ENCODE data around the gene SECISBP2. TPM values are rescaled to one million over a fixed set of nuclear protein-coding genes. Genes with fewer than 3 reads are reported as not detected.

Gene SECISBP2
- total and polyA plus RNA-seq, 2 donors (not counting 1 experiment from before 2014, with no cell fraction given): 56.6 to 124 TPM

DNA sequence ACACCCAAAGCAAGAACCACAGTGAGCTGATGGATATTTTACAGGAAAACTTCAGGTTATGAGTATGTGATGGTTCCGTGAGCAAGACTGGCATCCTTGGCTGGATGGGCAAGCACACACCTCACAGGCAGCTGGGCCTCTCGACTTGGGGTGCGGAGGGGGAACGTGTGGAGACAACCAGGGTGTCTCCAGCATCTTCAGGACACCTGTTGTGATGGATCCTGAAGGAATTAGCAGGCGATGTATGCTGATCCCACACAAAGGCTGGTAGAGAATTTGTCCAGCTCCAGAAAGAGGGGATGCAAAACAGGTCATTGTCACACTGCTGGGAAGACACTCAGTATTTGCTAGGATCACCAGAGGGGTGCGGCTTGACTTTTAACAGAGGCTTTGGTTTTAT lies 42.7 kb downstream of the SECISBP2 start:
- Histone ChIP-seq H3K36me3 (replicated peaks in 1 of 2; ENCODE audit: control extremely low read depth in 1 of 2, control insufficient read depth in 1 of 2, extremely low read depth in 1 of 2, insufficient read depth in 2 of 2, low read length in 1 of 2) (peaks cover 4 to 70% of the 10 kb centered on the region in 2 experiments), H3K4me1 (ENCODE audit: control insufficient read depth in 2 of 2, insufficient read depth in 2 of 2, low read length in 2 of 2) (no peaks in the 10 kb centered on the region), H3K27ac (ENCODE audit: low read length in 2 of 2) (no peak overlapping the region), H3K4me2 (replicated peaks; ENCODE audit: low read depth, low read length, poor library complexity, severe bottlenecking) (no peak overlapping the region), H3K79me2 (ENCODE audit: control insufficient read depth, insufficient read depth, low read length) (no peaks in the 10 kb centered on the region), H2AFZ (ENCODE audit: insufficient read depth, low read depth, low read length, poor library complexity, severe bottlenecking) (no peak overlapping the region), H3K4me3 (ENCODE audit: control extremely low read depth in 1 of 5, extremely low read depth in 1 of 5, insufficient read depth in 1 of 5, low read depth in 2 of 5, low read length in 4 of 5) (no peak overlapping the region), H3K27me3 (replicated peaks in 1 of 4; ENCODE audit: control extremely low read depth in 1 of 4, control insufficient read depth in 3 of 4, insufficient read depth in 4 of 4, low read length in 3 of 4) (no peaks in the 10 kb centered on the region), H4K20me1 (ENCODE audit: control insufficient read depth, insufficient read depth, low read length, poor library complexity, severe bottlenecking) (peaks cover 7% of the 10 kb centered on the region), H3K9me3 (ENCODE audit: control extremely low read depth in 1 of 3, control insufficient read depth in 2 of 3, insufficient read depth in 1 of 3, low read length in 2 of 3) (no peaks in the 10 kb centered on the region), H3K9ac (ENCODE audit: low read length) (no peak overlapping the region)
- CTCF ChIA-PET: interaction anchor here (3.1 kb wide), 1 partner anchor 188 kb away, joined by 13 read pairs; no protein-coding TSS in a partner anchor
- no peak overlapping the region for H3K4me3 Mint-ChIP-seq
- no peaks in the 10 kb centered on the region for H3K4me1 Mint-ChIP-seq
- WGBS (ENCODE audit: insufficient coverage): 100% methylated on average over 6 of the region's 6 CpGs
- no peak for DNase-seq
- no peaks in the 10 kb centered on the region for H3K9me3 Mint-ChIP-seq (ENCODE audit: insufficient read depth)
- ATAC-seq (ENCODE audit: low read depth): no peak
- H3K27me3 Mint-ChIP-seq: no peaks in the 10 kb centered on the region
- H3K27ac Mint-ChIP-seq: no peak overlapping the region
- POLR2A ChIA-PET: no interaction called here
- intact Hi-C loops (cut with micrococcal nuclease): no loop called here
- TF ChIP-seq EZH2 (IDR thresholded peaks at IDR 0.05; ENCODE audit: borderline replicate concordance, insufficient read depth, low read depth, low read length, poor library complexity, severe bottlenecking): no peak
- TF ChIP-seq, protein P1, sequence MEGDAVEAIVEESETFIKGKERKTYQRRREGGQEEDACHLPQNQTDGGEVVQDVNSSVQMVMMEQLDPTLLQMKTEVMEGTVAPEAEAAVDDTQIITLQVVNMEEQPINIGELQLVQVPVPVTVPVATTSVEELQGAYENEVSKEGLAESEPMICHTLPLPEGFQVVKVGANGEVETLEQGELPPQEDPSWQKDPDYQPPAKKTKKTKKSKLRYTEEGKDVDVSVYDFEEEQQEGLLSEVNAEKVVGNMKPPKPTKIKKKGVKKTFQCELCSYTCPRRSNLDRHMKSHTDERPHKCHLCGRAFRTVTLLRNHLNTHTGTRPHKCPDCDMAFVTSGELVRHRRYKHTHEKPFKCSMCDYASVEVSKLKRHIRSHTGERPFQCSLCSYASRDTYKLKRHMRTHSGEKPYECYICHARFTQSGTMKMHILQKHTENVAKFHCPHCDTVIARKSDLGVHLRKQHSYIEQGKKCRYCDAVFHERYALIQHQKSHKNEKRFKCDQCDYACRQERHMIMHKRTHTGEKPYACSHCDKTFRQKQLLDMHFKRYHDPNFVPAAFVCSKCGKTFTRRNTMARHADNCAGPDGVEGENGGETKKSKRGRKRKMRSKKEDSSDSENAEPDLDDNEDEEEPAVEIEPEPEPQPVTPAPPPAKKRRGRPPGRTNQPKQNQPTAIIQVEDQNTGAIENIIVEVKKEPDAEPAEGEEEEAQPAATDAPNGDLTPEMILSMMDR (IDR thresholded peaks at IDR 0.05): no peak

DNA sequence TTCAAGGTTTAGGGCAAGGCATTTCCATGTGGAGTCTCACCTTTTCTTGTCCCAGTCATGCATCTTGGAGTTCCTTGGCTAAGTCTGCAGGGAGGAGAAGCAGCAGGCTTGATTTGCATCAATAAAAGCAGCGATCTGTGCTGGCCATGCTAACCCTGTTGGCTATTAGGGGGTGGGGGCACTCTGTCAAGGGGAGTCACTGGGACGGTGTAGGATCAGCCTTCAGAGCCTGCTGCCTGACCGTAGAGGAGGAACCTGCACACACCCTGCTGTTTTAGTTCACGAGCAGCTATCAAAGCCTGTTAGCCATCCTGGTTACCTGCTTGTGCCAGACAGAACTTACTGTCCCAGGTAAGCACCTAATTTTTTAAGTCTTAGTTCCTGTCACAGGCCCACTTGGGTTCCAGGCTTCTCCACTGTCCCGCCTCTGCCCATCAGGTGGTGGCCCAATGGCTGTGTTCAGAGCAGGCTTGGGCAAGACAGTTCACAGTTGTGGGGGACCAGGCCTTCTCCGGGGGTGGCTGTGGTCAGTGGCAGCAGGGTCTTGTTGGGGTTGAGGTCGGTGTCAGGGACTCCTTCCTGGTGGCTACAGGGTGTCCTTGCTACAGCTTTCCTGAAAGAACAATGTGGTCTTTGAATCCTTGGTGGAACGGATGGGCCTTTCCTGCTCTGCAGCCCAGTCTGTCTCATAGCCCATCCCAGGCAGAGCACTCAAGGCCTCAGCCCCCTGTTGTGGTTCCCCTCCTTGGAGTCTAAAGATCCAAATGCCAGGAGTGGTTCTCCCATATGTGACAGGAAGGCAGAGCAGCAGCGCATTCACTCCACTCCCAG lies 43.7 kb downstream of the SECISBP2 start:
- no peaks in the 10 kb centered on the region for H3K4me1 ChIP-seq (ENCODE audit: control insufficient read depth in 2 of 2, insufficient read depth in 2 of 2, low read length in 2 of 2)
- Mint-ChIP-seq H3K9me3 (ENCODE audit: insufficient read depth) (no peaks in the 10 kb centered on the region), H3K4me3 (no peak overlapping the region), H3K27me3 (no peaks in the 10 kb centered on the region), H3K27ac (peak overlapping the region; percentile 26), H3K4me1 (no peaks in the 10 kb centered on the region)
- H3K4me3 ChIP-seq (ENCODE audit: control extremely low read depth in 1 of 5, extremely low read depth in 1 of 5, insufficient read depth in 1 of 5, low read depth in 2 of 5, low read length in 4 of 5): no peak overlapping the region
- TF ChIP-seq, protein P1 (IDR thresholded peaks at IDR 0.05): no peak
- no peak for TF ChIP-seq EZH2 (IDR thresholded peaks at IDR 0.05; ENCODE audit: borderline replicate concordance, insufficient read depth, low read depth, low read length, poor library complexity, severe bottlenecking)
- no peak for ATAC-seq (ENCODE audit: low read depth)
- ChIA-PET CTCF (interaction anchor here (3.1 kb wide), 1 partner anchor 187 kb away, joined by 13 read pairs; no protein-coding TSS in a partner anchor), POLR2A (no interaction called here)
- H3K27ac ChIP-seq (ENCODE audit: low read length in 2 of 2): no peak overlapping the region
- WGBS (ENCODE audit: insufficient coverage): 93% methylated on average over 9 of the region's 9 CpGs
- no peaks in the 10 kb centered on the region for H3K79me2 ChIP-seq (ENCODE audit: control insufficient read depth, insufficient read depth, low read length)
- peaks cover 4 to 61% of the 10 kb centered on the region in 2 experiments for H3K36me3 ChIP-seq (replicated peaks in 1 of 2; ENCODE audit: control extremely low read depth in 1 of 2, control insufficient read depth in 1 of 2, extremely low read depth in 1 of 2, insufficient read depth in 2 of 2, low read length in 1 of 2)
- H2AFZ ChIP-seq (ENCODE audit: insufficient read depth, low read depth, low read length, poor library complexity, severe bottlenecking): no peak overlapping the region
- no peak overlapping the region for H3K4me2 ChIP-seq (replicated peaks; ENCODE audit: low read depth, low read length, poor library complexity, severe bottlenecking)
- no peaks in the 10 kb centered on the region for H3K9me3 ChIP-seq (ENCODE audit: control extremely low read depth in 1 of 3, control insufficient read depth in 2 of 3, insufficient read depth in 1 of 3, low read length in 2 of 3)
- no peak for DNase-seq
- intact Hi-C loops (cut with micrococcal nuclease): no loop called here
- H3K9ac ChIP-seq (ENCODE audit: low read length): no peak overlapping the region
- no peaks in the 10 kb centered on the region for H4K20me1 ChIP-seq (ENCODE audit: control insufficient read depth, insufficient read depth, low read length, poor library complexity, severe bottlenecking)
- no peaks in the 10 kb centered on the region for H3K27me3 ChIP-seq (replicated peaks in 1 of 4; ENCODE audit: control extremely low read depth in 1 of 4, control insufficient read depth in 3 of 4, insufficient read depth in 4 of 4, low read length in 3 of 4)
